GM21447 (cell line): ENCODE data around the gene MARCHF6.
"Not testable (repeated sequence)": the region's sequence is repeated elsewhere in the genome, so short reads cannot be mapped to it uniquely, and the experiment has no call there.

Experiments used
- ATAC-seq: cut with Tn5 transposase; IDR thresholded peaks from one replicate; pipeline ENCODE4 v1.9.1; 2021; ENCODE audit not compliant: unreplicated experiment

MARCHF6 gene

GRCh38 chr5:10374046-10375022, 20.8 kb downstream of the MARCHF6 start:
- no peak for ATAC-seq

- not testable (repeated sequence) for ATAC-seq
Measured at GRCh38 chr5:10375146-10375545, 21.7 kb downstream of the MARCHF6 start.

- ATAC-seq = no peak
Measured at GRCh38 chr5:10376544-10376943, 23.0 kb downstream of the MARCHF6 start.

- no peak for ATAC-seq
Measured at GRCh38 chr5:10377081-10377480, 23.6 kb downstream of the MARCHF6 start.

GRCh38 chr5:10381803-10382202, 28.3 kb downstream of the MARCHF6 start:
- ATAC-seq = no peak

- ATAC-seq = no peak
Measured at GRCh38 chr5:10384483-10384882, 31.0 kb downstream of the MARCHF6 start.

GRCh38 chr5:10387690-10388089, 34.2 kb downstream of the MARCHF6 start:
- no peak for ATAC-seq

GRCh38 chr5:10391130-10391529, 37.6 kb downstream of the MARCHF6 start:
- no peak for ATAC-seq

GRCh38 chr5:10392567-10393328, 39.3 kb downstream of the MARCHF6 start:
- not testable (repeated sequence) for ATAC-seq

- ATAC-seq = no peak
Measured at GRCh38 chr5:10393491-10393890, 40.0 kb downstream of the MARCHF6 start.

GRCh38 chr5:10396552-10396951, 43.1 kb downstream of the MARCHF6 start:
- no peak for ATAC-seq

GRCh38 chr5:10399839-10400238, 46.3 kb downstream of the MARCHF6 start:
- no peak for ATAC-seq

- no peak for ATAC-seq
Measured at GRCh38 chr5:10400411-10400810, 46.9 kb downstream of the MARCHF6 start.

GRCh38 chr5:10400831-10401230, 47.3 kb downstream of the MARCHF6 start:
- no peak for ATAC-seq

- no peak for ATAC-seq
Measured at GRCh38 chr5:10401498-10401897, 48.0 kb downstream of the MARCHF6 start.
